GM21786 (cell line): ENCODE measurements around the gene RNF11.

Source experiments
- ATAC-seq: cut with Tn5 transposase; IDR thresholded peaks from one replicate; pipeline ENCODE4 v1.9.1; 2021; ENCODE audit not compliant: unreplicated experiment

The RNF11 gene

GRCh38 chr1:51311826-51312225 lies 75.8 kb downstream of the RNF11 start:
- ATAC-seq: no peak

GRCh38 chr1:51312718-51313117 lies 76.6 kb downstream of the RNF11 start:
- ATAC-seq: no peak

DNA sequence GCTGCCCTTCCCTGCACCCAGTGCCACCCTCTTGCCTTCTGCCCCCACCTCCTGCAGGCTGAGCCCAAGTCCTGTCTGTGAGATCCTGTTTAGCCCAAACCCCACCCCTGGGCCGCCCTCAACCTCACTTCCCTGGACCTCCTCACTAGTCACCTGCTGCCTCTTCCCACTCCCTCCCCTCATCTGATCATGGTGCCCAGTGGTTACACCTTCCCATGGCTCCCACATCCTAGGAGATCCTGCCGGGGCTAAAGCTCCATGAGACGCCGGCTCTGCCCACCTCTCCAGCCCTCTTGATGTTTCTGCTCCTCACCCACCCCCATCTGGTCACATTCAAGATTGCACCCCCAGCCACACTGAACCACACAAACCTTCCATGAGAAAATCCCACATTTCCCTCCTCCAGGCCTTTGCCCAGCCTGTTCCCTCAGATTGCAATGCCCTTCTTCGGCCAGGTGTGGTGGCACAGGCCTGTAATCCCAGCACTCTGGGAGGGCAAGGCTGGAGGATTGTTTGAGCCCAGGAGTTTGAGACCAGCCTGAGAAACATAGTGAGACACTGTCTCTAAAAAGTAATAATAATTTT lies 77.3 kb downstream of the RNF11 start:
- ATAC-seq: no peak

- no peak for ATAC-seq
Measured at GRCh38 chr1:51313961-51314777, 78.1 kb downstream of the RNF11 start.

DNA sequence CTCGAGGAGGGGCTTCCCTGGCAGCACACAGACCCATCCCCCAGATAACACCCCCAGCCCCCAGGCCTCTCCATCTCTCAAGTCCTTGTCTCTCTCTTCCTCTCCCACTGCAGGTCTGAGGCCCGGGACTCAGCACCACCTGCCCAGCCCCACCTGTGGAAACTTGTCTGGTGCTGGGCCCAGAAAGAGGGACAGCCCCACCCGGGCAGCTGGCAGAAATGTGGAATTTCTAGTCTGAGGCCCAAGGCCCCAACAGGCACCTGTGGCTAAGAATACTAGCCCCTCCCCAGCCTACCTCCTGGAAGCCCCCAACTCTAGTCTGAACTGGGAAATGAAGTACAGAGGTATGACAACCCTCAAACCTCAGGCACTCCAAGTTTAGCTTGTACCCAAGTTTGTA lies 78.9 kb downstream of the RNF11 start:
- ATAC-seq: no peak

DNA sequence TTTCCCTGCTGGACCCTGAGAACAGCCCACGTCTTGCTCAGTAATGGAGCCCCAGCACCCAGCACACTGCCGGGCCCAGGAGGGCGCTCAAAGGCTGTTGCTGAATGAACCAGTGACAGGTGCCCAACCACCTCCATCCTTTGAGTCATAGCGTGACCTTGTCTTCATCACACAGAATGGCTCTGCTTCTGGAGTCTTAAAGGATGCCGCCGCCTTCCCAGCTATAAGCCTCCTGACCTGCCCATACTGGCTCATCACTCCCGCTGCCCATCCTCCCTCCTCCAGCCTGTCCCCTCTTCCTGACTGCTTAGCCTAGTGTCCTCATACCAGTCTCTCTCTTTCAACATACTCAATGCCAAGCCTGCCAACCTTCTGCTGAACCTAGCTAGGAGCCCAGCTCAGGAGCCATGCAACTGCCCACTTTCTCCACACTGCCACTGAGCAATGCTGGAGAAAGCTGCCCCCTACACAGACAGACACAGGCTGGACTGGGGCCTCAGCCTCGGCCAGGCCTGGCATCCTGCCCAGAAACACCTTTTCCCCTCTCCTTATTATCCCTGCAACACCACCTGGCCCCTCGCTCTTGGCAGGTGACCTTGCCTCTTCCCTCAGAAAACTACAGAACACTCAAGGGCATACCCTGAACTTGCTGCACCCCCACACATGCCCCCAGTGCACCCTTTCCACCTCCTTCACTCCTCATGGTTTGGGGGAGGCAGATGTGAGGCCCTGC lies 80.2 kb downstream of the RNF11 start:
- ATAC-seq: no peak

DNA sequence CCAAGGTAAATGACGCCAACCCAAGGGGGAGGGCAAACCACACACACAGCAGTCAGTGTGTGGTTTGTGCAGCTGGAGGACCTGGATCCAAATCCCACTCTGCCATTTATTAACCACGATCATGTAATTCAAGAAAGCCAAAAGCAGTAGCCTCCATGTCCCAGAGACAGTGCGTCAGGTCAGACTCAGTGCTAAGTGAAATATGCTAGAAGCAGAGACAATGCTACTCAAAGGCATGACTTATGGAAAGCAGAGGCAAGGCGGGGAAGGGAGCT lies 80.7 kb downstream of the RNF11 start:
- ATAC-seq: no peak

DNA sequence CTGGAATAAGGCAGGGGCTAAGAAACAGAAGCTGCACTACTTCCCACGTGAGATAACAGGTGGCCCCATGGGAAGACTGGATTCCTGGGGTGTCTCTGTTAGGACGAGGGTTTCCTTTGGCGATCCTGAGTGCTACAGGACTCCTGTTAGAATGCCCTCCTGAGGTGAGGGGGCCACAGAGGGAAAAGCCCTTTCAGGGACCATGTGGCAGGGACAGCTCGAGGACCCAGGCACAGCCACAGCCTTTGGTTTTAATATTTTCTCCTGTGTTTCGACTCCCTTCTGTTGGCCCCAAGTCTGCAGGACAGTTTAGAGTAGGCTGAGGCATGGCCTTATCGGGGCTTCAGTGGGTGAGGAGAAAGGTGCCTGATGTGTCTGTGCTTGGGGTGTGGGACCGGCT lies 81.7 kb downstream of the RNF11 start:
- ATAC-seq: no peak

GRCh38 chr1:51320967-51321923 lies 85.2 kb downstream of the RNF11 start:
- ATAC-seq: no peak

- ATAC-seq: no peak
Measured at GRCh38 chr1:51321924-51322280, 85.8 kb downstream of the RNF11 start.

- ATAC-seq: no peak
Measured at GRCh38 chr1:51322417-51323101, 86.5 kb downstream of the RNF11 start.
